AG09309 (cell line): ENCODE measurements around the gene PRPF18.

Experiments
- DNase-seq: peaks from one replicate; pipeline ENCODE4 v3.0.0-alpha.2; 2010; ENCODE audit warnings: low read depth
- H3K4me3 ChIP-seq: 2 replicates; pipeline ENCODE4 v1.5.1; 2011; ENCODE audit warnings: mild to moderate bottlenecking, low read depth, low read length, moderate library complexity; ENCODE audit not compliant: control insufficient read depth
- TF ChIP-seq, protein P1 (sequence below): IDR thresholded peaks from 2 replicates; pipeline ENCODE4 v1.5.1; 2011; ENCODE audit warnings: mild to moderate bottlenecking, low read depth, low read length, inconsistent platforms; ENCODE audit not compliant: insufficient read depth, control insufficient read depth; ENCODE audit errors: missing control alignments

Gene PRPF18

GRCh38 chr10:13585943-13586342 is 822 bp upstream of the PRPF18 start:
- DNase-seq, result no peak
- TF ChIP-seq, protein P1, sequence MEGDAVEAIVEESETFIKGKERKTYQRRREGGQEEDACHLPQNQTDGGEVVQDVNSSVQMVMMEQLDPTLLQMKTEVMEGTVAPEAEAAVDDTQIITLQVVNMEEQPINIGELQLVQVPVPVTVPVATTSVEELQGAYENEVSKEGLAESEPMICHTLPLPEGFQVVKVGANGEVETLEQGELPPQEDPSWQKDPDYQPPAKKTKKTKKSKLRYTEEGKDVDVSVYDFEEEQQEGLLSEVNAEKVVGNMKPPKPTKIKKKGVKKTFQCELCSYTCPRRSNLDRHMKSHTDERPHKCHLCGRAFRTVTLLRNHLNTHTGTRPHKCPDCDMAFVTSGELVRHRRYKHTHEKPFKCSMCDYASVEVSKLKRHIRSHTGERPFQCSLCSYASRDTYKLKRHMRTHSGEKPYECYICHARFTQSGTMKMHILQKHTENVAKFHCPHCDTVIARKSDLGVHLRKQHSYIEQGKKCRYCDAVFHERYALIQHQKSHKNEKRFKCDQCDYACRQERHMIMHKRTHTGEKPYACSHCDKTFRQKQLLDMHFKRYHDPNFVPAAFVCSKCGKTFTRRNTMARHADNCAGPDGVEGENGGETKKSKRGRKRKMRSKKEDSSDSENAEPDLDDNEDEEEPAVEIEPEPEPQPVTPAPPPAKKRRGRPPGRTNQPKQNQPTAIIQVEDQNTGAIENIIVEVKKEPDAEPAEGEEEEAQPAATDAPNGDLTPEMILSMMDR, result no peak
- H3K4me3 ChIP-seq, result no peak overlapping the region

DNA sequence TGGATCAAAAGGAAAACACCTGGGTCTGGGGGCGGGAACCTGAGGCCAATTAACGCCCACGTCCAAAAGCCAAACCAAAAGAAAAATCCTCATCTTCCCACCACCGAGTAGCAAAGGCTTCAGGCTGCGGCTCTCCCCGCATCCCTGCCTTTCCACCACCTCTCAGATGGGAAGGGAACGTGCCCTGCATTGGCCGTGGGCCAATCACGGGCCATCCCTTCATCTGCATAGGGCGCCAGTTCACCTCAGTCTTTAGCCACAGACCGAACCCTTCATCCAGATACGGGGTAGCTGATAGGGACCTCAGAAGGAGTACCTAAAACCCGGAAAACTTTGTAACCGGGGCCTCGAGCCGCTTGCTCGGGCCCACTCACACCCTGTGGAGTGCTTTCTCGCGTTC is 626 bp downstream of the PRPF18 start:
- no peak for DNase-seq

DNA sequence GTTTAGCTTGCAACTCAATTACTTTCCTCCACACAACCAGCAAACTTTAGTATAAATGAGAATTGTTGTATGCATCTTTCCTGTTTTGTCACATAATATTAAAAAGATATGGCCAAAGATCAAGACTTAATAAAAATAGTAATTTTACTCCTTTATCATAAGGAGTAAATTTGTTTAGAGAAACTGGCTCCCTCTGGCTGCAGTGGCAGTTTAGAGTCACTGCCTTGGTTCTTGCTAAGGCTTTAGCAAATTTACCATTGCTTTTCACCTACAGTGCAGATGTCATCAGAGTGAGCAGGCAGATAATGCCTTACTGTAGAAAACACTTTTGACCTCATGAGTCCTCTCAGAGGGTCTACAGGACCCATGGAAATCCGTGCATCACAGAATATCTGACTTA is 2.6 kb downstream of the PRPF18 start:
- no peak for DNase-seq
- TF ChIP-seq, protein P1, result peak; percentile 24
- H3K4me3 ChIP-seq, result no peak overlapping the region

More for the DNA sequence above, 626 bp downstream of the PRPF18 start:
- TF ChIP-seq, protein P1, result no peak
- H3K4me3 ChIP-seq, result peak overlapping the region; percentile 89

DNA sequence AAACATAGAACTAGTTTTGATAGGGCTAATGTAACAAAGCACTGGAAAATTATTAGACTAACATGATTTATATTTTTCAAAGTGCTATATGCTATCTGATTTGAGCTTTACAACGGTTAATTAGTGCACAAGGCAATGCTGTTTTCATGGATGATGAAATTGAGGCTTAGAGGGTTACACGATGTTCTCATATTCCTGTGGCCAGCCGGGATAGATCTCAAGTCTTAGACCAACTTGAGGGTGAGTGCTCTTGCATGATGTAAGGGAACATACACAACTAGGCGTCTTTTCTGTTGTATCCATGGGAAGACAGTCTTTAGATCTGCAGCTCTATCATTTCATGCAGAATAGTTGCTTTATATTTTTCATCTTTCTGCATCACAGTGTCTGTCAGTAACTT is 4.1 kb downstream of the PRPF18 start:
- TF ChIP-seq, protein P1, result no peak
- no peak for DNase-seq
- no peak overlapping the region for H3K4me3 ChIP-seq

- TF ChIP-seq, protein P1, result no peak
- H3K4me3 ChIP-seq, result no peak overlapping the region
- no peak for DNase-seq
Measured at GRCh38 chr10:13592306-13592705, 5.5 kb downstream of the PRPF18 start.

DNA sequence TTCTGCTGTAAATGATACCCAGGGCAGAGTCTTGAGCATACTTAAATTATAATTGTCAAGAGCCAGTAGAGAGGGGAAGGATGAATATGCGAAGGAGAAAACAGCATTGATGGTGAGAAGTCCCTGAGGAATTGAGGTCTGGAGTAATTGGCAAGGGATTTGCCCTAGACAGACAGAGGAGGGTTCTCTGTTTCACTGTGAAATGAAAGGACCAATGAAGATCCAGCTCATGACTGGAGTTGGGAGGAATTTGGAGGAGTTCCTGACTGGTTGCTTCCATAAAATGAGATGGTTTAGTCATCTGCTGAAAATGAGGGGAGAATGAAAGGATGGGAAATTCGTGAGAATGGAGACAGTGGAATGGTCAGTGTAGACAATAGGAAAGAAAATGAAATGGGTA is 6.8 kb downstream of the PRPF18 start:
- DNase-seq, result peak; percentile 47
- no peak overlapping the region for H3K4me3 ChIP-seq
- TF ChIP-seq, protein P1, result no peak

- no peak overlapping the region for H3K4me3 ChIP-seq
- DNase-seq, result no peak
- TF ChIP-seq, protein P1, result no peak
Measured at GRCh38 chr10:13594641-13595040, 7.9 kb downstream of the PRPF18 start.
